ENCODE data around the gene TOLLIP. TPM values are rescaled to one million over a fixed set of nuclear protein-coding genes. Genes with fewer than 3 reads are reported as not detected.
"Not testable (repeated sequence)": the region's sequence is repeated elsewhere in the genome, so short reads cannot be mapped to it uniquely, and the experiment has no call there.

The TOLLIP gene
- total and polyA plus RNA-seq, 7 experiments from 2014 or later: 20.9 to 63.8 (median 46.7) TPM

DNA sequence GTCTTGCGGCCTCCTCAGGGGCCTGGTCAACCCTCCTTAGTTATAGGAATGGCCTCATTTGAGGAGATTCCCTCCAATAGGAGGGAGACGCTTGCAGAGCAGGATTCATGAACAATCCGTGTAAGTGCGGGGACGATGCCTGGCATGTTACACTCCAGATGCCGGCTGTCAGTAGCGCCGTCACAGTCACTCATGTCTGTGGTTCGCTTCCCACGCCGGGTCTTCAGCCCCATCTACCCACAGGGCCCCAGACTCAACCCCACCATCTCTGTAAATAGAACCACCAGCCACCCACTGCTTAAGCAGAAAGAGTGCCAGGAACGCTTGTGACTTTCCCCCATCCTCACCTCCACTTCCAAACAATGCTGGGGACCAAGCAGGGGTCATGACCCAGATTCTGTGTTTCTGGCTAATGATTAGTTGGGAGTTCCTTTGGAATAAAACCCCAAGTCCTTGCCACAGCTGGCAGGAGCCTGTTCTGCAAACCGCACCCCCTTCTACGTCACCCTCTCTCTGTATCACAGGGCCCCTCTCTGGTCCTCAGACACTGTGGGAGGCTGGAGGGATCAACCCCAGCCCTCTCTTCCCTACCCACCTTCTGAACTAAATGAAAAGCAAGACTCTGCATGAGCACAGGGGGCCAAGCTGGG lies 38.8 kb upstream of the TOLLIP start:
- Histone ChIP-seq H3K27me3 (ENCODE audit: control insufficient read depth in 2 of 2, insufficient read depth in 2 of 2, low read length in 2 of 2) (no peaks in the 10 kb centered on the region), H3K27ac (ENCODE audit: low read depth, low read length) (no peak overlapping the region), H3K36me3 (ENCODE audit: control insufficient read depth in 2 of 3, insufficient read depth in 3 of 3, low read length in 3 of 3) (no peaks in the 10 kb centered on the region), H3K4me3 (ENCODE audit: low read length) (no peak overlapping the region), H3K4me1 (ENCODE audit: control insufficient read depth in 2 of 2, insufficient read depth in 2 of 2, low read length in 2 of 2) (no peaks in the 10 kb centered on the region), H3K9me3 (ENCODE audit: control insufficient read depth in 2 of 3, low read length in 3 of 3) (no peaks in the 10 kb centered on the region)
- ATAC-seq (no peak), DNase-seq (no peak)
- Mint-ChIP-seq H3K4me3 (no peak overlapping the region), H3K36me3 (no peaks in the 10 kb centered on the region), H3K9me3 (peaks cover 0 to 2% (median 0%) of the 10 kb centered on the region in 11 donors), H3K27ac (no peak overlapping the region), H3K27me3 (no peaks in the 10 kb centered on the region), H3K4me1 (peaks cover 0 to 4% (median 0%) of the 10 kb centered on the region in 7 donors)
- ChIA-PET POLR2A (interaction anchor here (0.6 kb wide), 1 partner anchor 20 kb away, joined by 3 read pairs; no protein-coding TSS in a partner anchor), CTCF (no interaction called here)
- intact Hi-C loops (cut with micrococcal nuclease): no loop called here

GRCh38 chr11:1347411-1347999 lies 38.1 kb upstream of the TOLLIP start:
- H3K27me3 ChIP-seq (ENCODE audit: control insufficient read depth in 2 of 2, insufficient read depth in 2 of 2, low read length in 2 of 2); H3K9me3 Mint-ChIP-seq; H3K4me3 Mint-ChIP-seq; H3K9me3 ChIP-seq (ENCODE audit: control insufficient read depth in 2 of 3, low read length in 3 of 3); H3K27ac ChIP-seq (ENCODE audit: low read depth, low read length); CTCF ChIA-PET; H3K36me3 ChIP-seq (ENCODE audit: control insufficient read depth in 2 of 3, insufficient read depth in 3 of 3, low read length in 3 of 3); H3K27me3 Mint-ChIP-seq; H3K27ac Mint-ChIP-seq; intact Hi-C loops (cut with micrococcal nuclease); H3K4me3 ChIP-seq (ENCODE audit: low read length); H3K4me1 ChIP-seq (ENCODE audit: control insufficient read depth in 2 of 2, insufficient read depth in 2 of 2, low read length in 2 of 2); H3K36me3 Mint-ChIP-seq; ATAC-seq; H3K4me1 Mint-ChIP-seq: not testable (repeated sequence)
- POLR2A ChIA-PET: interaction anchor here (0.6 kb wide), 2 partner anchors 20 to 40 kb away, joined by 3 read pairs; no protein-coding TSS in a partner anchor
- DNase-seq: peak in 1 of 9 donors; percentile 8

- ChIA-PET CTCF (no interaction called here), POLR2A (interaction anchor here (0.6 kb wide), 1 partner anchor 39 kb away, joined by 3 read pairs; no protein-coding TSS in a partner anchor)
- Histone ChIP-seq H3K36me3 (ENCODE audit: control insufficient read depth in 2 of 3, insufficient read depth in 3 of 3, low read length in 3 of 3) (no peaks in the 10 kb centered on the region), H3K4me1 (ENCODE audit: control insufficient read depth in 2 of 2, insufficient read depth in 2 of 2, low read length in 2 of 2) (no peaks in the 10 kb centered on the region), H3K27me3 (ENCODE audit: control insufficient read depth in 2 of 2, insufficient read depth in 2 of 2, low read length in 2 of 2) (no peaks in the 10 kb centered on the region), H3K27ac (ENCODE audit: low read depth, low read length) (no peak overlapping the region), H3K9me3 (ENCODE audit: control insufficient read depth in 2 of 3, low read length in 3 of 3) (no peaks in the 10 kb centered on the region), H3K4me3 (ENCODE audit: low read length) (no peak overlapping the region)
- ATAC-seq (peak; percentile 18), DNase-seq (no peak)
- no peaks in the 10 kb centered on the region for H3K27me3 Mint-ChIP-seq
- peaks cover 0 to 4% (median 0%) of the 10 kb centered on the region in 7 donors for H3K4me1 Mint-ChIP-seq
- intact Hi-C loops (cut with micrococcal nuclease): no loop called here
- no peak overlapping the region for H3K27ac Mint-ChIP-seq
- H3K4me3 Mint-ChIP-seq: no peak overlapping the region
- peaks cover 0 to 2% (median 0%) of the 10 kb centered on the region in 11 donors for H3K9me3 Mint-ChIP-seq
- H3K36me3 Mint-ChIP-seq: no peaks in the 10 kb centered on the region
These were observed 37.4 kb upstream of the TOLLIP start for GRCh38 chr11:1346669-1347390.

DNA sequence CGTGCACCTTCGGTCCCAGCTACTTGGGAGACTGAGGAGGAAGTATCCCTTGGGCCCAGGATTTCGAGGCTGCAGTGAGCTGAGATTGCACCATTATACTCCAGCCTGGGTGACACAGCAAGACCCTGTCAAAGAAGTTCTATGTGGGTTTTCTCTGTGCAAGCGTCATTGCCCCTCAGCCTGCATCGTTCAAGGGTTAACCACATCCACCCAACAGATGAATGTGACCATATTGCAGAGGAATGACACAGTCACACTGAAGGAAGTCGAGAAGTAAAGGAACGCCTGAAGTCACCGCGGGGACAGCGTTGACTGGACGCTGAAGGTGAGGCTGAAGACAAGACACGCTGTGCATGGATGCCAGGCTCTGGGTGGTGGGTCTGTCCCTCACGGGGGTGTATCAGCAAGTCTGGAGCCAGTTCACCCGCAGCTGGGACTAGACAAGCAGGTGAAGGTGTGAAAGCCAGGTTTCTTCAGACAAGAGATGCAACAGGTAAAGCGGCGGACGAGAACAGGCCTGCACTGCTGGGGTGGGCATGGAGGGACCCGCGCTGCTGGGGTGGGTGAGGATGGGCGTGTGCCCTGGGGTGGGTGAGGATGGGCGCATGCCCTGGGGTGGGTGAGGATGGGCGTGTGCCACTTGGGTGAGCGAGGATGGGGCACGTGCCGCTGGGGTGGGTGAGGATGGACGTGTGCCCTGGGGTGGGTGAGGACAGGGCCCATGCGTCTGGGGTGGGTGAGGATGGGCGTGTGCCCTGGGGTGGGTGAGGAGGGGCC lies 36.5 kb upstream of the TOLLIP start:
- Histone ChIP-seq H3K27me3 (ENCODE audit: control insufficient read depth in 2 of 2, insufficient read depth in 2 of 2, low read length in 2 of 2) (no peaks in the 10 kb centered on the region), H3K27ac (ENCODE audit: low read depth, low read length) (no peak overlapping the region), H3K4me3 (ENCODE audit: low read length) (no peak overlapping the region), H3K9me3 (ENCODE audit: control insufficient read depth in 2 of 3, low read length in 3 of 3) (no peaks in the 10 kb centered on the region), H3K36me3 (ENCODE audit: control insufficient read depth in 2 of 3, insufficient read depth in 3 of 3, low read length in 3 of 3) (no peaks in the 10 kb centered on the region), H3K4me1 (ENCODE audit: control insufficient read depth in 2 of 2, insufficient read depth in 2 of 2, low read length in 2 of 2) (no peaks in the 10 kb centered on the region)
- H3K4me3 Mint-ChIP-seq: no peak overlapping the region
- H3K9me3 Mint-ChIP-seq: no peaks in the 10 kb centered on the region
- ATAC-seq (no peak), DNase-seq (no peak)
- intact Hi-C loops (cut with micrococcal nuclease): no loop called here
- no peak overlapping the region for H3K27ac Mint-ChIP-seq
- ChIA-PET POLR2A (no interaction called here), CTCF (no interaction called here)
- H3K36me3 Mint-ChIP-seq: no peaks in the 10 kb centered on the region
- peaks cover 0 to 4% (median 0%) of the 10 kb centered on the region in 7 donors for H3K4me1 Mint-ChIP-seq
- no peaks in the 10 kb centered on the region for H3K27me3 Mint-ChIP-seq

GRCh38 chr11:1344056-1344635 lies 34.7 kb upstream of the TOLLIP start:
- Histone ChIP-seq H3K27ac (ENCODE audit: low read depth, low read length) (no peak overlapping the region), H3K9me3 (ENCODE audit: control insufficient read depth in 2 of 3, low read length in 3 of 3) (no peaks in the 10 kb centered on the region), H3K27me3 (ENCODE audit: control insufficient read depth in 2 of 2, insufficient read depth in 2 of 2, low read length in 2 of 2) (no peaks in the 10 kb centered on the region), H3K4me1 (ENCODE audit: control insufficient read depth in 2 of 2, insufficient read depth in 2 of 2, low read length in 2 of 2) (no peaks in the 10 kb centered on the region), H3K36me3 (ENCODE audit: control insufficient read depth in 2 of 3, insufficient read depth in 3 of 3, low read length in 3 of 3) (no peaks in the 10 kb centered on the region), H3K4me3 (ENCODE audit: low read length) (no peak overlapping the region)
- no peaks in the 10 kb centered on the region for H3K36me3 Mint-ChIP-seq
- peaks cover 0 to 4% (median 0%) of the 10 kb centered on the region in 7 donors for H3K4me1 Mint-ChIP-seq
- H3K9me3 Mint-ChIP-seq: no peaks in the 10 kb centered on the region
- ChIA-PET POLR2A (no interaction called here), CTCF (no interaction called here)
- no peak for ATAC-seq
- DNase-seq: no peak
- intact Hi-C loops (cut with micrococcal nuclease): no loop called here
- H3K27ac Mint-ChIP-seq: no peak overlapping the region
- H3K27me3 Mint-ChIP-seq: no peaks in the 10 kb centered on the region
- H3K4me3 Mint-ChIP-seq: no peak overlapping the region

GRCh38 chr11:1343391-1344055 lies 34.1 kb upstream of the TOLLIP start:
- Mint-ChIP-seq H3K36me3 (peaks cover 0 to under 1% (median 0%) of the 10 kb centered on the region in 5 donors), H3K27ac (peak overlapping the region in 2 of 9 donors; percentile 8 to 74), H3K4me3 (no peak overlapping the region), H3K4me1 (peaks cover 0 to 5% (median 0%) of the 10 kb centered on the region in 7 donors), H3K9me3 (peaks cover 0 to 1% (median 0%) of the 10 kb centered on the region in 11 donors), H3K27me3 (peaks cover 0 to under 1% (median 0%) of the 10 kb centered on the region in 5 donors)
- CTCF ChIA-PET: no interaction called here
- Histone ChIP-seq H3K9me3 (ENCODE audit: control insufficient read depth in 2 of 3, low read length in 3 of 3) (peaks cover 0 to 4% (median 0%) of the 10 kb centered on the region in 3 experiments), H3K27ac (ENCODE audit: low read depth, low read length) (no peak overlapping the region), H3K27me3 (ENCODE audit: control insufficient read depth in 2 of 2, insufficient read depth in 2 of 2, low read length in 2 of 2) (no peaks in the 10 kb centered on the region), H3K4me3 (ENCODE audit: low read length) (no peak overlapping the region), H3K36me3 (ENCODE audit: control insufficient read depth in 2 of 3, insufficient read depth in 3 of 3, low read length in 3 of 3) (no peaks in the 10 kb centered on the region), H3K4me1 (ENCODE audit: control insufficient read depth in 2 of 2, insufficient read depth in 2 of 2, low read length in 2 of 2) (no peaks in the 10 kb centered on the region)
- no peak for DNase-seq
- intact Hi-C loops (cut with micrococcal nuclease): no loop called here
- POLR2A ChIA-PET: no interaction called here
- no peak for ATAC-seq
